Prostate gland (tissue), 2 donors: ENCODE measurements around the gene MYO7B.

ENCODE experiments used
- POLR2A ChIP-seq: fragments of 450-650 bp; IDR thresholded peaks from one replicate; pipeline ENCODE4 v1.6.1; 2016; ENCODE audit warnings: antibody characterized with exemption, mild to moderate bottlenecking
- POLR2AphosphoS5 ChIP-seq: sonication (generic); formaldehyde crosslinking; IDR thresholded peaks from one replicate; pipeline ENCODE4 v1.6.1; 2017; ENCODE audit warnings: antibody characterized with exemption
- TF ChIP-seq, protein P1 (sequence below), 4 experiments: fragments of 200-600 bp in 2 of 4; fragments of 450-650 bp in 2 of 4; sonication (generic) in 2 of 4; IDR thresholded peaks; 1 replicate in 3 of 4; 2 replicates in 1 of 4; pipeline ENCODE4 v1.5.1; 2016 to 2019; ENCODE audit warnings: antibody characterized with exemption in 4 of 4, mild to moderate bottlenecking in 2 of 4, moderate library complexity in 2 of 4

DNA sequence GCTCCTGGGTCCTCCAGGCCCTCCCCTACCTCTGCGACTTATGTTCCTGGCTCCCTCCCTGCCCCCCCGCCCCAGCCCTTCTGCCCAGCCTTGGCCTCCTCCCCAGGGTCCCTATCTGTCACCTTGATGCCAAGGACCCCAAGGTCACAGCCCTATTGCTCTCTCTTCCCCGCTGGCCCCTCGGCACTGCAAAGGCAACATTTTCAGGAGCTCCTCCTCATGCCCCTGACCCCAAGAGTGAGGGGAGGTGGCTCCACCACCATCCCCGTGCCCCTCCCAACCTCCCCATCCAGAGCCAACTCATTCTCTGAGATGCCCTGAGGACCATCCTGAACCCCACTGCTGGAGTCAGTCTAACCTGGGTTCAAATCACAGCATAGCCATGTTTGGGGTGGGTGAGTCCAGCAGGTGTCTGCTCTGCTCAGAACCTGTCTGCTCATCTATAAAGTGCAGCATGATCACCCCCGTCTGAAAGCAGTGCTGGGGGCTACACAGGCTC is 128.1 kb downstream of the MYO7B start:
- TF ChIP-seq, protein P1, sequence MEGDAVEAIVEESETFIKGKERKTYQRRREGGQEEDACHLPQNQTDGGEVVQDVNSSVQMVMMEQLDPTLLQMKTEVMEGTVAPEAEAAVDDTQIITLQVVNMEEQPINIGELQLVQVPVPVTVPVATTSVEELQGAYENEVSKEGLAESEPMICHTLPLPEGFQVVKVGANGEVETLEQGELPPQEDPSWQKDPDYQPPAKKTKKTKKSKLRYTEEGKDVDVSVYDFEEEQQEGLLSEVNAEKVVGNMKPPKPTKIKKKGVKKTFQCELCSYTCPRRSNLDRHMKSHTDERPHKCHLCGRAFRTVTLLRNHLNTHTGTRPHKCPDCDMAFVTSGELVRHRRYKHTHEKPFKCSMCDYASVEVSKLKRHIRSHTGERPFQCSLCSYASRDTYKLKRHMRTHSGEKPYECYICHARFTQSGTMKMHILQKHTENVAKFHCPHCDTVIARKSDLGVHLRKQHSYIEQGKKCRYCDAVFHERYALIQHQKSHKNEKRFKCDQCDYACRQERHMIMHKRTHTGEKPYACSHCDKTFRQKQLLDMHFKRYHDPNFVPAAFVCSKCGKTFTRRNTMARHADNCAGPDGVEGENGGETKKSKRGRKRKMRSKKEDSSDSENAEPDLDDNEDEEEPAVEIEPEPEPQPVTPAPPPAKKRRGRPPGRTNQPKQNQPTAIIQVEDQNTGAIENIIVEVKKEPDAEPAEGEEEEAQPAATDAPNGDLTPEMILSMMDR (IDR thresholded peaks at IDR 0.05): no peak
- no peak for TF ChIP-seq POLR2A
- TF ChIP-seq POLR2AphosphoS5: no peak
